Mucosa of rectum (tissue), 2 donors: ENCODE results near the gene CALML6.
A peak's percentile ranks its signal among the peaks of the same experiment; 100 is the strongest.

Experiments used
- H3K27ac ChIP-seq, 2 donors: one replicate each; pipeline ENCODE4 v1.7.0; 2013; ENCODE audit warnings: inconsistent platforms in 2 of 2, low read depth in 2 of 2, low read length in 2 of 2
- H3K27me3 ChIP-seq, 2 donors: one replicate each; pipeline ENCODE4 v1.7.0; 2013; ENCODE audit warnings: low read length in 2 of 2; ENCODE audit not compliant: control insufficient read depth in 2 of 2, insufficient read depth in 2 of 2
- H3K36me3 ChIP-seq, 2 donors: one replicate each; pipeline ENCODE4 v1.7.0; 2013; ENCODE audit warnings: low read length in 2 of 2; ENCODE audit not compliant: control insufficient read depth in 2 of 2, insufficient read depth in 2 of 2
- H3K4me1 ChIP-seq, 2 donors: one replicate each; pipeline ENCODE4 v1.7.0; 2013; ENCODE audit warnings: low read length in 2 of 2, mild to moderate bottlenecking in 1 of 2; ENCODE audit not compliant: control insufficient read depth in 2 of 2, insufficient read depth in 2 of 2
- H3K4me3 ChIP-seq, 2 donors: one replicate each; pipeline ENCODE4 v1.7.0; 2013; ENCODE audit warnings: low read length in 2 of 2
- H3K9ac ChIP-seq, 2 donors: one replicate each; pipeline ENCODE4 v1.7.0; 2013; ENCODE audit warnings: low read length in 2 of 2, low read depth in 1 of 2, mild to moderate bottlenecking in 1 of 2
- H3K9me3 ChIP-seq, 2 donors: one replicate each; pipeline ENCODE4 v1.7.0; 2013; ENCODE audit warnings: low read length in 2 of 2; ENCODE audit not compliant: control insufficient read depth in 2 of 2
- donor health status: healthy.
- donor health status: Normal muscosa, but diverticular disease.

CALML6 gene

GRCh38 chr1:1914971-1915692 is at the start of gene CALML6:
Gene CALML6 (plus strand): TSS chr1:1915260. CDS start chr1:1915281, 21 bp downstream.
- Histone ChIP-seq H3K27ac (peak within 1 kb of the TSS in 1 of 2 donors; percentile 16), H3K4me1 (peaks cover 20 to 27% of the 10 kb centered on the region in 2 donors), H3K36me3 (no peaks in the 10 kb centered on the region), H3K4me3 (no peak within 1 kb of the TSS), H3K9ac (no peak within 1 kb of the TSS), H3K9me3 (no peaks in the 10 kb centered on the region), H3K27me3 (no peaks in the 10 kb centered on the region)

GRCh38 chr1:1867164-1867563 is 47.9 kb upstream of the CALML6 start:
- no peak overlapping the region for H3K4me3 ChIP-seq
- no peak overlapping the region for H3K9ac ChIP-seq
- peaks cover 0 to 4% of the 10 kb centered on the region in 2 donors for H3K36me3 ChIP-seq
- no peaks in the 10 kb centered on the region for H3K9me3 ChIP-seq
- H3K27me3 ChIP-seq, result no peaks in the 10 kb centered on the region
- H3K27ac ChIP-seq, result no peak overlapping the region
- H3K4me1 ChIP-seq, result peaks cover 12 to 15% of the 10 kb centered on the region in 2 donors

- Histone ChIP-seq H3K4me3 (no peak overlapping the region), H3K4me1 (peaks cover 15 to 23% of the 10 kb centered on the region in 2 donors), H3K27ac (no peak overlapping the region), H3K27me3 (no peaks in the 10 kb centered on the region), H3K36me3 (peaks cover 0 to 3% of the 10 kb centered on the region in 2 donors), H3K9me3 (no peaks in the 10 kb centered on the region), H3K9ac (no peak overlapping the region)
Measured at GRCh38 chr1:1869469-1869868, 45.6 kb upstream of the CALML6 start.

GRCh38 chr1:1872329-1872994 is 42.6 kb upstream of the CALML6 start:
- no peaks in the 10 kb centered on the region for H3K27me3 ChIP-seq
- peaks cover 10 to 15% of the 10 kb centered on the region in 2 donors for H3K36me3 ChIP-seq
- H3K27ac ChIP-seq, result no peak overlapping the region
- H3K9me3 ChIP-seq, result no peaks in the 10 kb centered on the region
- H3K4me3 ChIP-seq, result no peak overlapping the region
- H3K9ac ChIP-seq, result no peak overlapping the region
- peaks cover 15 to 23% of the 10 kb centered on the region in 2 donors for H3K4me1 ChIP-seq

GRCh38 chr1:1873186-1873585 is 41.9 kb upstream of the CALML6 start:
- peaks cover 15 to 23% of the 10 kb centered on the region in 2 donors for H3K4me1 ChIP-seq
- no peaks in the 10 kb centered on the region for H3K27me3 ChIP-seq
- H3K27ac ChIP-seq, result peak overlapping the region in 1 of 2 donors; percentile 44
- peaks cover 10 to 19% of the 10 kb centered on the region in 2 donors for H3K36me3 ChIP-seq
- no peaks in the 10 kb centered on the region for H3K9me3 ChIP-seq
- no peak overlapping the region for H3K9ac ChIP-seq
- H3K4me3 ChIP-seq, result no peak overlapping the region

GRCh38 chr1:1874901-1875300 is 40.2 kb upstream of the CALML6 start:
- Histone ChIP-seq H3K27me3 (no peaks in the 10 kb centered on the region), H3K36me3 (peaks cover 10 to 23% of the 10 kb centered on the region in 2 donors), H3K9me3 (no peaks in the 10 kb centered on the region), H3K4me3 (no peak overlapping the region), H3K27ac (no peak overlapping the region), H3K4me1 (peaks cover 15 to 19% of the 10 kb centered on the region in 2 donors), H3K9ac (no peak overlapping the region)

GRCh38 chr1:1875932-1876331 is 39.1 kb upstream of the CALML6 start:
- Histone ChIP-seq H3K9me3 (no peaks in the 10 kb centered on the region), H3K36me3 (peaks cover 10 to 23% of the 10 kb centered on the region in 2 donors), H3K9ac (no peak overlapping the region), H3K4me1 (peaks cover 20 to 25% of the 10 kb centered on the region in 2 donors), H3K4me3 (no peak overlapping the region), H3K27me3 (no peaks in the 10 kb centered on the region), H3K27ac (no peak overlapping the region)

GRCh38 chr1:1876335-1876930 is 38.6 kb upstream of the CALML6 start:
- Histone ChIP-seq H3K9me3 (no peaks in the 10 kb centered on the region), H3K27me3 (no peaks in the 10 kb centered on the region), H3K27ac (no peak overlapping the region), H3K4me3 (no peak overlapping the region), H3K4me1 (peaks cover 25 to 27% of the 10 kb centered on the region in 2 donors), H3K36me3 (peaks cover 10 to 23% of the 10 kb centered on the region in 2 donors), H3K9ac (no peak overlapping the region)

GRCh38 chr1:1877865-1878436 is 37.1 kb upstream of the CALML6 start:
- Histone ChIP-seq H3K9ac (no peak overlapping the region), H3K4me3 (no peak overlapping the region), H3K9me3 (no peaks in the 10 kb centered on the region), H3K27ac (no peak overlapping the region), H3K4me1 (peaks cover 25 to 31% of the 10 kb centered on the region in 2 donors), H3K36me3 (peaks cover 10 to 23% of the 10 kb centered on the region in 2 donors), H3K27me3 (no peaks in the 10 kb centered on the region)

GRCh38 chr1:1879942-1880341 is 35.1 kb upstream of the CALML6 start:
- H3K27me3 ChIP-seq, result no peaks in the 10 kb centered on the region
- no peak overlapping the region for H3K27ac ChIP-seq
- H3K4me3 ChIP-seq, result no peak overlapping the region
- no peaks in the 10 kb centered on the region for H3K9me3 ChIP-seq
- H3K36me3 ChIP-seq, result peaks cover 10 to 21% of the 10 kb centered on the region in 2 donors
- peaks cover 19 to 24% of the 10 kb centered on the region in 2 donors for H3K4me1 ChIP-seq
- H3K9ac ChIP-seq, result no peak overlapping the region
